ENCODE measurements around the gene CD83.
"Not testable (repeated sequence)": the region's sequence is repeated elsewhere in the genome, so short reads cannot be mapped to it uniquely, and the experiment has no call there.

CD83 gene

GRCh38 chr6:14147891-14148290 lies 30.3 kb downstream of the CD83 start:
- DNase-seq (ENCODE audit: low read depth): no peak

GRCh38 chr6:14148471-14148870 lies 30.9 kb downstream of the CD83 start:
- DNase-seq (ENCODE audit: low read depth): no peak

GRCh38 chr6:14149053-14149738 lies 31.6 kb downstream of the CD83 start:
- DNase-seq (ENCODE audit: low read depth): no peak

- DNase-seq (ENCODE audit: low read depth): no peak
These were observed 32.2 kb downstream of the CD83 start for GRCh38 chr6:14149739-14150130.

- DNase-seq (ENCODE audit: low read depth): not testable (repeated sequence)
These were observed 33.7 kb downstream of the CD83 start for GRCh38 chr6:14151300-14151699.

GRCh38 chr6:14151773-14152172 lies 34.2 kb downstream of the CD83 start:
- DNase-seq (ENCODE audit: low read depth): no peak

- DNase-seq (ENCODE audit: low read depth): no peak
These were observed 35.7 kb downstream of the CD83 start for GRCh38 chr6:14153228-14153627.

- DNase-seq (ENCODE audit: low read depth): no peak
These were observed 41.5 kb downstream of the CD83 start for GRCh38 chr6:14159090-14159489.

GRCh38 chr6:14162826-14163225 lies 45.3 kb downstream of the CD83 start:
- no peak for DNase-seq (ENCODE audit: low read depth)

- no peak for DNase-seq (ENCODE audit: low read depth)
These were observed 47.5 kb downstream of the CD83 start for GRCh38 chr6:14165091-14165490.

- DNase-seq (ENCODE audit: low read depth): no peak
These were observed 49.3 kb downstream of the CD83 start for GRCh38 chr6:14166839-14167238.

GRCh38 chr6:14170128-14170527 lies 52.6 kb downstream of the CD83 start:
- DNase-seq (ENCODE audit: low read depth): no peak

GRCh38 chr6:14172562-14172961 lies 55.0 kb downstream of the CD83 start:
- no peak for DNase-seq (ENCODE audit: low read depth)

- DNase-seq (ENCODE audit: low read depth): no peak
These were observed 56.7 kb downstream of the CD83 start for GRCh38 chr6:14174226-14174625.

- no peak for DNase-seq (ENCODE audit: low read depth)
These were observed 57.4 kb downstream of the CD83 start for GRCh38 chr6:14174996-14175395.

GRCh38 chr6:14176429-14176828 lies 58.9 kb downstream of the CD83 start:
- DNase-seq (ENCODE audit: low read depth): no peak

GRCh38 chr6:14177413-14178082 lies 60.0 kb downstream of the CD83 start:
- DNase-seq (ENCODE audit: low read depth): no peak

- no peak for DNase-seq (ENCODE audit: low read depth)
These were observed 60.5 kb downstream of the CD83 start for GRCh38 chr6:14178083-14178445.

- no peak for DNase-seq (ENCODE audit: low read depth)
These were observed 63.0 kb downstream of the CD83 start for GRCh38 chr6:14180609-14181008.

- no peak for DNase-seq (ENCODE audit: low read depth)
These were observed 65.3 kb downstream of the CD83 start for GRCh38 chr6:14182916-14183315.
